SK-N-SH (cell line): ENCODE data around the gene ZNF8. TPM values are rescaled to one million over a fixed set of nuclear protein-coding genes. Genes with fewer than 3 reads are reported as not detected.
A peak's percentile ranks its signal among the peaks of the same experiment; 100 is the strongest.
"Not testable (repeated sequence)": the region's sequence is repeated elsewhere in the genome, so short reads cannot be mapped to it uniquely, and the experiment has no call there.

Experiments used
- CTCF ChIA-PET: fragments of 300-600, 350-600 bp; formaldehyde crosslinking; extraction: SDS; loops from one replicate; lab custom pipeline; 2021; lab: Yijun Ruan, JAX
- POLR2A ChIA-PET: fragments of 350-600 bp; sonication (Branson Sonifier 250); formaldehyde crosslinking; extraction: SDS; loops from one replicate; lab custom pipeline; 2020; ENCODE audit warnings: antibody characterized with exemption, inconsistent platforms; lab: Yijun Ruan, JAX
- DNase-seq: peaks from one replicate; pipeline ENCODE4 v3.0.0; 2012
- H2AFZ ChIP-seq: fragments of 200-600 bp; sonication (generic); 2 replicates; pipeline ENCODE4 v1.8.1; 2016; ENCODE audit warnings: antibody characterized with exemption, mild to moderate bottlenecking, low read depth
- H3F3A ChIP-seq: fragments of 200-600 bp; sonication (generic); replicated peaks from 2 replicates; pipeline ENCODE3; 2016; ENCODE audit warnings: antibody characterized with exemption, mild to moderate bottlenecking; ENCODE audit not compliant: insufficient read depth
- H3K27ac ChIP-seq, 2 experiments: fragments of 200-500 bp in 1 of 2; fragments of 200-600 bp in 1 of 2; sonication (Bioruptor generic) in 1 of 2; sonication (generic), shearing (Covaris generic) in 1 of 2; 2 replicates each; pipeline versions ENCODE4 v1.5.1 to v1.6.1; 2014 to 2016; ENCODE audit warnings: low read depth in 2 of 2, inconsistent platforms in 1 of 2, low read length in 1 of 2, mild to moderate bottlenecking in 1 of 2, mixed read lengths in 1 of 2
- H3K27me3 ChIP-seq: fragments of 200-600 bp; sonication (generic), shearing (Covaris generic); 2 replicates; pipeline ENCODE4 v1.6.1; 2016; ENCODE audit warnings: mixed run types; ENCODE audit not compliant: insufficient read depth
- H3K36me3 ChIP-seq, 2 experiments: fragments of 200-500 bp in 1 of 2; fragments of 200-600 bp in 1 of 2; sonication (Bioruptor generic) in 1 of 2; sonication (generic) in 1 of 2; replicated peaks in 1 of 2; 2 replicates each; pipeline versions ENCODE3 to v1.5.1; 2014 to 2016; ENCODE audit warnings: low read length in 1 of 2, mild to moderate bottlenecking in 1 of 2; ENCODE audit not compliant: insufficient read depth in 2 of 2, control insufficient read depth in 1 of 2
- H3K4me1 ChIP-seq, 2 experiments: fragments of 200-500 bp in 1 of 2; fragments of 200-600 bp in 1 of 2; sonication (Bioruptor generic) in 1 of 2; sonication (generic), shearing (Covaris generic) in 1 of 2; 2 replicates each; pipeline versions ENCODE4 v1.5.1 to v1.6.1; 2014 to 2016; ENCODE audit warnings: low read depth in 1 of 2, low read length in 1 of 2, mixed run types in 1 of 2; ENCODE audit not compliant: insufficient read depth in 2 of 2, control insufficient read depth in 1 of 2
- H3K4me2 ChIP-seq: fragments of 200-600 bp; sonication (generic), shearing (Covaris generic); 2 replicates; pipeline ENCODE4 v1.6.1; 2017; ENCODE audit warnings: mixed run types
- H3K4me3 ChIP-seq, 2 experiments: fragments of 200-500 bp in 1 of 2; fragments of 200-600 bp in 1 of 2; sonication (Bioruptor generic) in 1 of 2; sonication (generic), shearing (Covaris generic) in 1 of 2; 2 replicates each; pipeline versions ENCODE4 v1.5.1 to v1.8.1; 2014 to 2016; ENCODE audit warnings: low read depth in 2 of 2, inconsistent platforms in 1 of 2, low read length in 1 of 2, mild to moderate bottlenecking in 1 of 2, mixed read lengths in 1 of 2, moderate library complexity in 1 of 2
- H3K79me2 ChIP-seq: fragments of 200-600 bp; sonication (generic); 2 replicates; pipeline ENCODE4 v1.8.1; 2017; ENCODE audit warnings: mild to moderate bottlenecking; ENCODE audit not compliant: insufficient read depth
- H3K9ac ChIP-seq: fragments of 200-600 bp; sonication (generic); 2 replicates; pipeline ENCODE4 v1.6.1; 2017; ENCODE audit warnings: mixed run types
- H3K9me2 ChIP-seq: fragments of 200-600 bp; sonication (generic); 2 replicates; pipeline ENCODE4 v1.6.1; 2017; ENCODE audit warnings: mixed run types
- H3K9me3 ChIP-seq: fragments of 200-600 bp; sonication (generic); 2 replicates; pipeline ENCODE4 v1.6.1; 2017; ENCODE audit warnings: mixed run types, mild to moderate bottlenecking, moderate library complexity
- H4K20me1 ChIP-seq: fragments of 200-600 bp; sonication (generic); 2 replicates; pipeline ENCODE4 v1.6.1; 2017; ENCODE audit warnings: mild to moderate bottlenecking, mixed run types; ENCODE audit not compliant: insufficient read depth
- RAD21 ChIP-seq: IDR thresholded peaks from 2 replicates; pipeline ENCODE4 v1.6.1; 2012; ENCODE audit warnings: mild to moderate bottlenecking, low read length
- REST ChIP-seq: IDR thresholded peaks from 2 replicates; pipeline ENCODE4 v1.6.1; 2012; ENCODE audit warnings: mild to moderate bottlenecking, low read depth, low read length, moderate library complexity
- RFX5 ChIP-seq: IDR thresholded peaks from 2 replicates; pipeline ENCODE4 v1.6.1; 2012; ENCODE audit warnings: mild to moderate bottlenecking, improper control_type of control experiment, low read length
- USF2 ChIP-seq: fragments of 150-350 bp; IDR thresholded peaks from 2 replicates; pipeline ENCODE4 v1.6.1; 2017; ENCODE audit warnings: antibody characterized with exemption, low read length, low read depth, borderline replicate concordance
- YY1 ChIP-seq: IDR thresholded peaks from 2 replicates; pipeline ENCODE4 v1.4.0; 2012; ENCODE audit warnings: low read depth, mild to moderate bottlenecking
- WGBS: methylation state at CpG from one replicate; pipeline ENCODE4 v1.1.6; 2017; ENCODE audit warnings: low lambda C conversion rate; 5-methylcytosine and 5-hydroxymethylcytosine counted together
- polyA plus RNA-seq, 3 experiments: library from polyadenylated mRNA; depleted of rRNA; stranded (reverse); fragments of >200 nt; gene quantifications; 2 replicates each; pipeline ENCODE4 v1.2.3, GENCODE V29; 2012
- TF ChIP-seq, protein P1 (sequence below): fragments of 150-350 bp; IDR thresholded peaks from 2 replicates; pipeline ENCODE4 v1.6.1; 2016; ENCODE audit warnings: mild to moderate bottlenecking, low read depth, low read length

The ZNF8 gene
- polyA plus RNA-seq, 1 of the 3 experiments (the other 2 are of a cell fraction) = 1.4 TPM

DNA sequence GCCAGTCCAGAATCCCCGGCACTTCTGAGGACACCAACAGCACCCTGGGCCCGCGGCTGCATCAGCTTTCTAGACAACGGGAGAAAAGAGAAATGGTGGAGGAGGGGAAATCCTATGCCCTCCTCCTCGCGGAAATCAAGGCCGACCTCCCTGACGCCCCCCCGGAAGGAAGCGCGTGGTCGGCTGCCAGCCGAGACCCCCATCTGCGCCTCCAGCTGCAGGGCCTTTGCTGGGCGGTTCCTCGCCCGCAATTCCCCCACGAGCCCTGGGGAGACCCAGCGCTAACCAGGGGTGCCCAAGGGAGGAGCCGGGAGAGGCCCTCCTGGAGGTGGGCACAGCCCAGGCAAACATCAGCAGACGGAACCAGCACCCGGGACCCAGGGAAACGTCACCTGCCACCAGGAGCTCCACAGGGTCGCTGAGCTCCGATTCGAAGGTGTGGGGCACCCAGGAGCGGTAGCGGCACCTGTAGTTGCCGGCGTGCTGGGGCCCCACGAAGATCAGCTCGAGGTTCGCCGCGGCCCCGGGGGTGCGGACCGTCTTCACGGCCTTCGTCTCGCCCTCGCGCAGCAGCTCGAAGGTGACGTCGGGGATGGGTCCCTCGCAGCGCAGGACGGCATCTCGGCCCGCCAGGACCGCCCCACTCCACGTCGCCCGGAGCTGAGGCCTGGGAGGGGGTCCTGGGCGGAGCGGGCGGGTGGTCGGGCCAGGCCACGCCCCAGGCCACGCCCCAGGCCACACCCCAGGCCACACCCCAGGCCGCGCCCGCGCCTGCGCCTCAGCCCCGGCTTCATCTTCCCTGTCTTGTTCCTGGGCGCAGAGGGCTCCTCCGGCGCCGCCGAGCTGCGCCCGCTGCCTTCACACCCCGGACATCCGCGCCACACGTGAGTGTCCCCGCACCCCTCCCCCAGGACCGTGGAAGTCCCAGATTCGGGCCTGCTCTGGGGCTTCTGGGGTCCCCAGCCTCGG is 68.5 kb downstream of the ZNF8 start (continued):
- TF ChIP-seq, protein P1, sequence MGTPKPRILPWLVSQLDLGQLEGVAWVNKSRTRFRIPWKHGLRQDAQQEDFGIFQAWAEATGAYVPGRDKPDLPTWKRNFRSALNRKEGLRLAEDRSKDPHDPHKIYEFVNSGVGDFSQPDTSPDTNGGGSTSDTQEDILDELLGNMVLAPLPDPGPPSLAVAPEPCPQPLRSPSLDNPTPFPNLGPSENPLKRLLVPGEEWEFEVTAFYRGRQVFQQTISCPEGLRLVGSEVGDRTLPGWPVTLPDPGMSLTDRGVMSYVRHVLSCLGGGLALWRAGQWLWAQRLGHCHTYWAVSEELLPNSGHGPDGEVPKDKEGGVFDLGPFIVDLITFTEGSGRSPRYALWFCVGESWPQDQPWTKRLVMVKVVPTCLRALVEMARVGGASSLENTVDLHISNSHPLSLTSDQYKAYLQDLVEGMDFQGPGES = no peak
- TF ChIP-seq RFX5 (no peak), REST (no peak), RAD21 (no peak), USF2 (no peak)

DNA sequence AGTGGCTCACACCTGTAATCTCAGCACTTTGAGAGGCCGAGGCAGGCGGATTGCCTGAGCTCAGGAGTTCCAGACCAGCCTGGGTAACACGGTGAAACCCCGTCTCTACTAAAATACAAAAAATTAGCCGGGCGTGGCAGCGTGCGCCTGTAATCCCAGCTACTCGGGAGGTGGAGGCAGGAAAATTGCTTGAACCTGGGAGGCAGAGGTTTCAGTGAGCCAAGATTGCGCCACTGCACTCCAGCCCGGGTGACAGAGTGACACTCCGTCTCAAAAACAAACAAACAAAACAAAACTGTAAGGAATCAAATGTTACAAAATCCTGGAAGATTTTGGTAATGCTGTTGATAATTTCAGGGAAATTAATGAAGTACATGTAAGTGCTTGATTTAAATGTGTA is 69.3 kb downstream of the ZNF8 start:
- Histone ChIP-seq H3K4me2 (peak overlapping the region; percentile 78), H3K27ac (peak overlapping the region in 1 of 2 experiments; percentile 11; a peak in 2 of 4 replicates), H2AFZ (peak overlapping the region; percentile 83), H3K36me3 (peaks cover 2 to 12% of the 10 kb centered on the region in 2 experiments), H3K9ac (peak overlapping the region; percentile 68), H3K79me2 (peaks cover 65% of the 10 kb centered on the region), H3K4me3 (peak overlapping the region; percentile 73 to 87)
- not testable (repeated sequence) for H3F3A ChIP-seq, H3K9me2 ChIP-seq, H3K4me1 ChIP-seq, H3K27me3 ChIP-seq, DNase-seq, H4K20me1 ChIP-seq, H3K9me3 ChIP-seq
- POLR2A ChIA-PET = interaction anchor here (1.3 to 2.1 kb wide), 4 partner anchors 11 to 22 kb away, joined by 4 to 34 read pairs (median 6); partner anchors contain the start of genes ZNF497 and ZSCAN22
- TF ChIP-seq YY1 = 0 out of 2 replicates have a peak, but pooled peaks have one; percentile 4
- WGBS = 3% methylated on average over 12 of the region's 12 CpGs
- CTCF ChIA-PET = interaction anchor here (0.9 to 2.3 kb wide), 5 partner anchors 15 to 172 kb away, joined by 3 to 12 read pairs (median 4); partner anchors contain the start of genes ZBTB45 and ZNF497
